Endothelial cell of umbilical vein (primary cell): Measurements from ENCODE around the gene PTPRE.

Experiments used
- EZH2 ChIP-seq: IDR thresholded peaks from 2 replicates; pipeline ENCODE4 v1.6.1; 2012; ENCODE audit warnings: borderline replicate concordance, low read depth, mild to moderate bottlenecking, moderate library complexity, low read length, inconsistent platforms; ENCODE audit not compliant: severe bottlenecking
- FOS ChIP-seq: IDR thresholded peaks from 2 replicates; pipeline ENCODE4 v1.6.1; 2011; ENCODE audit warnings: mild to moderate bottlenecking, low read length, moderate library complexity, borderline replicate concordance; ENCODE audit not compliant: insufficient read depth
- MAX ChIP-seq: IDR thresholded peaks from 2 replicates; pipeline ENCODE4 v1.6.1; 2011; ENCODE audit not compliant: insufficient read depth, insufficient read length
- MYC ChIP-seq: IDR thresholded peaks from one replicate; pipeline ENCODE4 v1.6.1; 2011; ENCODE audit warnings: mild to moderate bottlenecking, low read depth, low read length
- POLR2A ChIP-seq: IDR thresholded peaks from 2 replicates; pipeline ENCODE4 v1.6.1; 2012; ENCODE audit warnings: low read depth, mild to moderate bottlenecking, control low read depth, low read length
- POLR2AphosphoS5 ChIP-seq: IDR thresholded peaks from 2 replicates; pipeline ENCODE4 v1.6.1; 2012; ENCODE audit warnings: low read depth, mild to moderate bottlenecking, control low read depth, low read length, moderate library complexity; ENCODE audit not compliant: insufficient read depth
- TF ChIP-seq, protein P1 (sequence below), 2 donors: IDR thresholded peaks; 1 replicate in 1 of 2; 2 replicates in 1 of 2; pipeline ENCODE4 v1.5.1; 2011; ENCODE audit warnings: low read length in 2 of 2, mild to moderate bottlenecking in 2 of 2, moderate library complexity in 2 of 2, control low read depth in 1 of 2, inconsistent platforms in 1 of 2, low read depth in 1 of 2; ENCODE audit not compliant: insufficient read depth in 1 of 2; ENCODE audit errors: extremely low read depth in 1 of 2

DNA sequence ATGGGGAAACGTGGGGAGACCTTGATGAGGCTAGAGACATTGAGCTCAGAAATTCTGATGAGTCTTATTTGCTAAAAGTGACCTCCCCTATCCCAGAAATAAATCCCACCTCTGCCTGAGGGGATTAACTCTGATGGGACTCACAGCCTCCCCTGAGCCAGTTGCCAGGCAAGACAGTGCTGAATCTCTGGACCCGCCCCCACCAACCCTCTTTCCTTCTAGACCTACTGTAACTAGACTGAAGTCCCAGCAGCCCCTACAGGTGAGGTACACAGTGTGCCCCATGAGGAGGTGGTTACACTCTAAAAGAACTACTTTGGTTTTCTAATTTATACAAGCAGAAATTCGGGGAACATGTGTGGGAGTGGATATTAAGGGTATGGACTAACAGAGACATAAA, 42.9 kb downstream of the PTPRE start:
- TF ChIP-seq, protein P1, sequence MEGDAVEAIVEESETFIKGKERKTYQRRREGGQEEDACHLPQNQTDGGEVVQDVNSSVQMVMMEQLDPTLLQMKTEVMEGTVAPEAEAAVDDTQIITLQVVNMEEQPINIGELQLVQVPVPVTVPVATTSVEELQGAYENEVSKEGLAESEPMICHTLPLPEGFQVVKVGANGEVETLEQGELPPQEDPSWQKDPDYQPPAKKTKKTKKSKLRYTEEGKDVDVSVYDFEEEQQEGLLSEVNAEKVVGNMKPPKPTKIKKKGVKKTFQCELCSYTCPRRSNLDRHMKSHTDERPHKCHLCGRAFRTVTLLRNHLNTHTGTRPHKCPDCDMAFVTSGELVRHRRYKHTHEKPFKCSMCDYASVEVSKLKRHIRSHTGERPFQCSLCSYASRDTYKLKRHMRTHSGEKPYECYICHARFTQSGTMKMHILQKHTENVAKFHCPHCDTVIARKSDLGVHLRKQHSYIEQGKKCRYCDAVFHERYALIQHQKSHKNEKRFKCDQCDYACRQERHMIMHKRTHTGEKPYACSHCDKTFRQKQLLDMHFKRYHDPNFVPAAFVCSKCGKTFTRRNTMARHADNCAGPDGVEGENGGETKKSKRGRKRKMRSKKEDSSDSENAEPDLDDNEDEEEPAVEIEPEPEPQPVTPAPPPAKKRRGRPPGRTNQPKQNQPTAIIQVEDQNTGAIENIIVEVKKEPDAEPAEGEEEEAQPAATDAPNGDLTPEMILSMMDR (IDR thresholded peaks at IDR 0.05; ENCODE audit: extremely low read depth in 1 of 2, insufficient read depth in 1 of 2, low read depth in 1 of 2, low read length in 2 of 2), result no peak
- TF ChIP-seq EZH2 (no peak), POLR2AphosphoS5 (no peak), FOS (no peak), MAX (no peak), MYC (no peak), POLR2A (no peak)
